Heart left ventricle (tissue), 16 donors: ENCODE data around the gene AIG1. TPM values are rescaled to one million over a fixed set of nuclear protein-coding genes. Genes with fewer than 3 reads are reported as not detected.

Source experiments
- ATAC-seq, 4 donors: fragments of 200-7000 bp; cut with Tn5 transposase; one replicate each; pipeline ENCODE4 v1.9.1; 2020 to 2022; ENCODE audit warnings: moderate library complexity in 4 of 4, mild to moderate bottlenecking in 3 of 4, moderate number of reproducible peaks in 1 of 4
- DNase-seq, 5 donors: peaks; one replicate each; pipeline ENCODE4 v3.0.0-alpha.2; 2020
- H3K27ac ChIP-seq, 12 donors: fragments of 200-600 bp; sonication (generic) in 4 of 12; one replicate each; pipeline versions ENCODE4 v1.5.0 to v1.8.0; 2016 to 2022; ENCODE audit warnings: mild to moderate bottlenecking in 2 of 12
- H3K27me3 ChIP-seq, 9 donors: fragments of 200-600 bp; sonication (generic) in 2 of 9; one replicate each; pipeline versions ENCODE4 v1.5.1 to v1.8.0; 2016 to 2022; ENCODE audit warnings: mild to moderate bottlenecking in 3 of 9
- H3K36me3 ChIP-seq, 9 donors: fragments of 200-600 bp; sonication (generic) in 2 of 9; one replicate each; pipeline versions ENCODE4 v1.5.0 to v1.8.0; 2018 to 2022; ENCODE audit warnings: mild to moderate bottlenecking in 2 of 9
- H3K4me1 ChIP-seq, 12 donors: fragments of 200-600 bp; sonication (generic) in 4 of 12; one replicate each; pipeline versions ENCODE4 v1.5.0 to v1.8.0; 2016 to 2022; ENCODE audit warnings: mild to moderate bottlenecking in 3 of 12
- H3K4me3 ChIP-seq, 12 donors: fragments of 200-600 bp; sonication (generic) in 4 of 12; one replicate each; pipeline versions ENCODE4 v1.5.0 to v1.8.0; 2017 to 2022; ENCODE audit warnings: mild to moderate bottlenecking in 9 of 12, moderate library complexity in 4 of 12
- H3K9me3 ChIP-seq, 12 donors: fragments of 200-600 bp; sonication (generic) in 4 of 12; one replicate each; pipeline versions ENCODE4 v1.5.0 to v1.8.0; 2016 to 2022; ENCODE audit warnings: mild to moderate bottlenecking in 1 of 12
- CTCF ChIP-seq, 12 donors: fragments of 200-600 bp; sonication (generic) in 4 of 12; IDR thresholded peaks; one replicate each; pipeline versions ENCODE4 v1.5.0 to v1.8.0; 2018 to 2022; ENCODE audit warnings: antibody characterized with exemption in 12 of 12, mild to moderate bottlenecking in 5 of 12
- POLR2A ChIP-seq, 2 donors: fragments of 450-650 bp; IDR thresholded peaks; one replicate each; pipeline ENCODE4 v1.6.1; 2017; ENCODE audit warnings: antibody characterized with exemption in 2 of 2, mild to moderate bottlenecking in 2 of 2, moderate library complexity in 2 of 2
- WGBS, 4 donors: extraction: QIAGEN DNeasy Blood & Tissue Kit in 2 of 4; methylation state at CpG; one replicate each; pipeline versions ENCODE4 v1.1.5 to v1.1.7; 2013 to 2018; 5-methylcytosine and 5-hydroxymethylcytosine counted together
- intact Hi-C, 10 donors: fragments of 100-400 bp; cut with DNase I; formaldehyde crosslinking; loops; one replicate each; pipeline versions ENCODE4 v1.11.1 to v1.14.2; 2022
- polyA plus RNA-seq, 2 donors: library from polyadenylated mRNA; stranded (reverse); fragments of 200-250 nt; gene quantifications; one replicate each; pipeline ENCODE4 v1.2.3, GENCODE V29; 2013
- total RNA-seq, 9 donors: library from RNA; depleted of rRNA in 2 of 9; stranded (reverse); fragments of >200 nt in 2 of 9; fragmentation: NEBNext Ultra II Directional in 3 of 9; extraction: Animal tissue kit (Norgen Biotek cat#: 25700) in 3 of 9; gene quantifications; one replicate each; pipeline versions ENCODE4 v1.1.0 to v1.2.4, GENCODE V29; 2016 to 2023
- donor health status: ischemic (EF 13 %, LVEDD 7.1; RV severe dilation, severe dysfunction).
- donor health status: healthy with polysubstance abuse.
- donor health status: DM: no; HTN: yes; CAD: no.
- donor health status: DM: no; HTN: no; CAD: no.
- donor health status: ischemic (EF 25% LVEDD 6.9; RV normal size, moderate dysfunction).
- donor health status: ischemic (EF 25% LVEDD 5.7; RV mildly dilated, moderate dysfunction).
- donor health status: healthy.
- donor health status: DM: yes; HTN: yes; CAD: no.
- donor health status: ischemic (EF 35%, LVEDD 5.7; RV mildly dilated, moderate dysfunction).
- donor health status: nonischemic (EF 11% LVEDD 7.7; RV severe dilation, severe dysfunction).
- donor health status: DM: yes; HTN: yes; CAD: no.
- donor health status: PGD.
- donor health status: ischemic (EF 29% LVEDD 5.4; RV normal size, mild dysfunction).
- donor health status: nonischemic (EF 23%, LVEDD 6.1; RV moderate dilation, normal function).

AIG1 gene
- total and polyA plus RNA-seq, 11 donors, result 18.1 to 101 (median 64.0) TPM

- intact Hi-C loops, result no loop called here
- WGBS, 4 donors, result 51 to 73% (median 60%) methylated on average over 3 of the region's 3 CpGs
- Histone ChIP-seq H3K9me3 (no peaks in the 10 kb centered on the region), H3K27ac (no peak overlapping the region), H3K4me3 (no peak overlapping the region), H3K4me1 (peaks cover 0 to 2% (median 0%) of the 10 kb centered on the region in 12 donors), H3K36me3 (no peaks in the 10 kb centered on the region), H3K27me3 (no peaks in the 10 kb centered on the region)
- ATAC-seq, result peak in 2 of 4 donors; percentile 51 to 74
- no peak for DNase-seq
- TF ChIP-seq CTCF (IDR thresholded peaks at IDR 0.05) (no peak), POLR2A (IDR thresholded peaks at IDR 0.05) (no peak)
These were observed 90.7 kb downstream of the AIG1 start for GRCh38 chr6:143151381-143151780.

GRCh38 chr6:143155681-143156080 lies 95.0 kb downstream of the AIG1 start:
- TF ChIP-seq CTCF (IDR thresholded peaks at IDR 0.05) (no peak), POLR2A (IDR thresholded peaks at IDR 0.05) (no peak)
- Histone ChIP-seq H3K9me3 (no peaks in the 10 kb centered on the region), H3K27ac (no peak overlapping the region), H3K4me3 (no peak overlapping the region), H3K36me3 (no peaks in the 10 kb centered on the region), H3K27me3 (no peaks in the 10 kb centered on the region), H3K4me1 (peaks cover 0 to 36% (median 13%) of the 10 kb centered on the region in 12 donors)
- ATAC-seq (no peak), DNase-seq (no peak)
- intact Hi-C loops, result no loop called here
- WGBS, 4 donors, result 95 to 99% (median 98%) methylated on average over 1 of the region's 1 CpG

GRCh38 chr6:143157131-143157530 lies 96.4 kb downstream of the AIG1 start:
- DNase-seq (no peak), ATAC-seq (no peak)
- Histone ChIP-seq H3K27ac (no peak overlapping the region), H3K9me3 (no peaks in the 10 kb centered on the region), H3K27me3 (no peaks in the 10 kb centered on the region), H3K4me3 (no peak overlapping the region), H3K36me3 (no peaks in the 10 kb centered on the region), H3K4me1 (peaks cover 0 to 40% (median 15%) of the 10 kb centered on the region in 12 donors)
- WGBS, 4 donors, result 73 to 95% (median 94%) methylated on average over 2 of the region's 2 CpGs
- intact Hi-C loops, result no loop called here
- no peak for TF ChIP-seq POLR2A (IDR thresholded peaks at IDR 0.05)
- TF ChIP-seq CTCF (IDR thresholded peaks at IDR 0.05), result no peak

GRCh38 chr6:143158113-143158581 lies 97.5 kb downstream of the AIG1 start:
- no peak overlapping the region for H3K27ac ChIP-seq
- WGBS, 4 donors, result 46 to 57% (median 53%) methylated on average over 3 of the region's 3 CpGs
- no peak for DNase-seq
- intact Hi-C loops, result no loop called here
- no peaks in the 10 kb centered on the region for H3K9me3 ChIP-seq
- no peak for ATAC-seq
- no peak overlapping the region for H3K4me3 ChIP-seq
- no peaks in the 10 kb centered on the region for H3K27me3 ChIP-seq
- no peaks in the 10 kb centered on the region for H3K36me3 ChIP-seq
- peaks cover 0 to 40% (median 15%) of the 10 kb centered on the region in 12 donors for H3K4me1 ChIP-seq
- no peak for TF ChIP-seq CTCF (IDR thresholded peaks at IDR 0.05)
- no peak for TF ChIP-seq POLR2A (IDR thresholded peaks at IDR 0.05)
